AG04450 (cell line): ENCODE measurements around the gene HTT. TPM values are rescaled to one million over a fixed set of nuclear protein-coding genes. Genes with fewer than 3 reads are reported as not detected.

Experiments
- CTCF ChIA-PET: fragments of 300-600, 350-600 bp; formaldehyde crosslinking; extraction: SDS; loops from one replicate; lab custom pipeline; 2022; ENCODE audit warnings: antibody characterized with exemption, inconsistent platforms; lab: Charles Lee
- POLR2A ChIA-PET: fragments of 350-600 bp; formaldehyde crosslinking; extraction: SDS; loops from one replicate; lab custom pipeline; 2021; ENCODE audit warnings: antibody characterized with exemption, inconsistent platforms; lab: Yijun Ruan, JAX
- DNase-seq: peaks from one replicate; pipeline ENCODE4 v3.0.0-alpha.2; 2011; ENCODE audit warnings: low read depth, low spot score
- H3K27ac ChIP-seq: one replicate; pipeline ENCODE4 v1.5.1; 2012; ENCODE audit warnings: low read depth, low read length, control low read depth
- H3K27me3 ChIP-seq: one replicate; pipeline ENCODE4 v1.6.0; 2012; ENCODE audit warnings: low read length; ENCODE audit not compliant: control insufficient read depth, insufficient read depth
- H3K4me3 ChIP-seq: 2 replicates; pipeline ENCODE4 v1.5.1; 2011; ENCODE audit warnings: mild to moderate bottlenecking, low read depth, low read length, control low read depth
- H3K9me3 ChIP-seq: 2 replicates; pipeline ENCODE4 v1.5.1; 2012; ENCODE audit warnings: low read length; ENCODE audit not compliant: control insufficient read depth, insufficient read depth
- CTCF ChIP-seq: IDR thresholded peaks from 2 replicates; pipeline ENCODE4 v1.5.1; 2011; ENCODE audit warnings: low read depth, low read length, control low read depth, inconsistent platforms
- polyA plus RNA-seq: library from polyadenylated mRNA; depleted of rRNA; stranded (reverse); fragments of >200 nt; gene quantifications from 2 replicates; pipeline ENCODE4 v1.2.3, GENCODE V29; 2011

HTT gene
- polyA plus RNA-seq, 1 experiment: 14.5 TPM

GRCh38 chr4:3054169-3054759 is 20.2 kb upstream of the HTT start:
- ChIA-PET CTCF (no interaction called here), POLR2A (no interaction called here)
- H3K4me3 ChIP-seq: no peak overlapping the region
- no peak overlapping the region for H3K27ac ChIP-seq
- peaks cover 17% of the 10 kb centered on the region for H3K27me3 ChIP-seq
- peaks cover 15% of the 10 kb centered on the region for H3K9me3 ChIP-seq
- DNase-seq: no peak
- no peak for TF ChIP-seq CTCF

GRCh38 chr4:3059943-3060342 is 14.5 kb upstream of the HTT start:
- CTCF ChIA-PET: no interaction called here
- Histone ChIP-seq H3K27me3 (peaks cover 27% of the 10 kb centered on the region), H3K27ac (no peak overlapping the region), H3K4me3 (no peak overlapping the region), H3K9me3 (peaks cover 6% of the 10 kb centered on the region)
- POLR2A ChIA-PET: no interaction called here
- TF ChIP-seq CTCF: no peak
- DNase-seq: no peak

- no peak for DNase-seq
- Histone ChIP-seq H3K27me3 (peaks cover 27% of the 10 kb centered on the region), H3K27ac (no peak overlapping the region), H3K9me3 (peaks cover 3% of the 10 kb centered on the region; the same call in 1 of the 2 replicates), H3K4me3 (no peak overlapping the region)
- CTCF ChIA-PET: interaction anchor here (0.7 kb wide), 1 partner anchor 293 kb away, joined by 5 read pairs; no protein-coding TSS in a partner anchor
- TF ChIP-seq CTCF: no peak
- POLR2A ChIA-PET: no interaction called here
These were observed 13.5 kb upstream of the HTT start for GRCh38 chr4:3060946-3061345.

- Histone ChIP-seq H3K4me3 (no peak overlapping the region), H3K27me3 (peaks cover 30% of the 10 kb centered on the region), H3K9me3 (no peaks in the 10 kb centered on the region), H3K27ac (no peak overlapping the region)
- POLR2A ChIA-PET: no interaction called here
- TF ChIP-seq CTCF: no peak
- no peak for DNase-seq
- CTCF ChIA-PET: interaction anchor here (0.6 kb wide), 1 partner anchor 222 kb away, joined by 5 read pairs; no protein-coding TSS in a partner anchor
These were observed 12.0 kb upstream of the HTT start for GRCh38 chr4:3062471-3062870.

GRCh38 chr4:3065551-3065950 is 8.9 kb upstream of the HTT start:
- no peak for DNase-seq
- ChIA-PET CTCF (interaction anchor here (0.6 kb wide), 2 partner anchors 17 to 28 kb away, joined by 3 read pairs; no protein-coding TSS in a partner anchor), POLR2A (no interaction called here)
- no peak for TF ChIP-seq CTCF
- Histone ChIP-seq H3K27me3 (peaks cover 19% of the 10 kb centered on the region), H3K27ac (no peak overlapping the region), H3K4me3 (no peak overlapping the region), H3K9me3 (no peaks in the 10 kb centered on the region)
